ENCODE measurements around the gene ADPRM. TPM values are rescaled to one million over a fixed set of nuclear protein-coding genes. Genes with fewer than 3 reads are reported as not detected.

ADPRM gene
- polyA plus RNA-seq, 1 donor (not counting 4 experiments of a cell fraction or from before 2014, with no cell fraction given): 15.0 TPM

- H3K4me1 ChIP-seq (ENCODE audit: control insufficient read depth, extremely low read depth, insufficient read depth, low read length): no peaks in the 10 kb centered on the region
- no peak for DNase-seq (ENCODE audit: low read depth, low spot score)
- H3K9me1 ChIP-seq (ENCODE audit: control insufficient read depth, extremely low read depth, insufficient read depth, low read length): no peaks in the 10 kb centered on the region
- no peak overlapping the region for H3K27ac ChIP-seq (ENCODE audit: control insufficient read depth, insufficient read depth, low read length)
- no peaks in the 10 kb centered on the region for H3K79me2 ChIP-seq (ENCODE audit: control insufficient read depth, insufficient read depth, low read length)
- no peak for TF ChIP-seq EZH2 (IDR thresholded peaks at IDR 0.05; ENCODE audit: low read length)
- no peak for TF ChIP-seq CTCF (optimal IDR thresholded peaks at IDR 0.05 in 1 of 3, IDR thresholded peaks at IDR 0.05 in 1 of 3, conservative IDR thresholded peaks at IDR 0.05 in 1 of 3; ENCODE audit: extremely low read depth in 1 of 3, insufficient read depth in 2 of 3, low read length in 3 of 3)
- dilution Hi-C loops (cut with MboI; ENCODE audit: extremely low pct_ligation_motif_present, low sequenced_read_pairs): no loop called here
- no peak overlapping the region for H2AFZ ChIP-seq (ENCODE audit: control insufficient read depth, low read length)
- H4K20me1 ChIP-seq (ENCODE audit: control insufficient read depth, extremely low read depth, insufficient read depth, low read length): no peaks in the 10 kb centered on the region
- H3K9me3 ChIP-seq (ENCODE audit: control insufficient read depth, low read depth, low read length): no peaks in the 10 kb centered on the region
- no peak overlapping the region for H3K4me2 ChIP-seq (ENCODE audit: control insufficient read depth, extremely low read depth, insufficient read depth, low read depth, low read length)
- no peak overlapping the region for H3K4me3 ChIP-seq (ENCODE audit: control insufficient read depth in 2 of 3, extremely low read depth in 1 of 3, insufficient read depth in 2 of 3, low read depth in 1 of 3, low read length in 3 of 3)
- H3K36me3 ChIP-seq (ENCODE audit: control insufficient read depth in 2 of 2, extremely low read depth in 1 of 2, insufficient read depth in 2 of 2, low read length in 2 of 2): no peaks in the 10 kb centered on the region
- peaks cover 1% of the 10 kb centered on the region for H3K27me3 ChIP-seq (ENCODE audit: control insufficient read depth, extremely low read depth, insufficient read depth, low read length)
- no peak overlapping the region for H3K9ac ChIP-seq (ENCODE audit: control insufficient read depth, extremely low read depth, insufficient read depth, low read length)
- no peak for FAIRE-seq
Observed at GRCh38 chr17:10755592-10756127, 58.3 kb downstream of the ADPRM start.

- no peak overlapping the region for H3K4me2 ChIP-seq (ENCODE audit: control insufficient read depth, extremely low read depth, insufficient read depth, low read depth, low read length)
- H3K36me3 ChIP-seq (ENCODE audit: control insufficient read depth in 2 of 2, extremely low read depth in 1 of 2, insufficient read depth in 2 of 2, low read length in 2 of 2): no peaks in the 10 kb centered on the region
- dilution Hi-C loops (cut with MboI; ENCODE audit: extremely low pct_ligation_motif_present, low sequenced_read_pairs): no loop called here
- no peak overlapping the region for H3K9ac ChIP-seq (ENCODE audit: control insufficient read depth, extremely low read depth, insufficient read depth, low read length)
- no peak for FAIRE-seq
- H3K9me1 ChIP-seq (ENCODE audit: control insufficient read depth, extremely low read depth, insufficient read depth, low read length): no peaks in the 10 kb centered on the region
- DNase-seq (ENCODE audit: low read depth, low spot score): no peak
- H2AFZ ChIP-seq (ENCODE audit: control insufficient read depth, low read length): no peak overlapping the region
- no peak overlapping the region for H3K4me3 ChIP-seq (ENCODE audit: control insufficient read depth in 2 of 3, extremely low read depth in 1 of 3, insufficient read depth in 2 of 3, low read depth in 1 of 3, low read length in 3 of 3)
- TF ChIP-seq CTCF (optimal IDR thresholded peaks at IDR 0.05 in 1 of 3, IDR thresholded peaks at IDR 0.05 in 1 of 3, conservative IDR thresholded peaks at IDR 0.05 in 1 of 3; ENCODE audit: extremely low read depth in 1 of 3, insufficient read depth in 2 of 3, low read length in 3 of 3) (no peak), EZH2 (IDR thresholded peaks at IDR 0.05; ENCODE audit: low read length) (no peak)
- H3K79me2 ChIP-seq (ENCODE audit: control insufficient read depth, insufficient read depth, low read length): no peaks in the 10 kb centered on the region
- no peaks in the 10 kb centered on the region for H3K9me3 ChIP-seq (ENCODE audit: control insufficient read depth, low read depth, low read length)
- no peaks in the 10 kb centered on the region for H3K27me3 ChIP-seq (ENCODE audit: control insufficient read depth, extremely low read depth, insufficient read depth, low read length)
- H4K20me1 ChIP-seq (ENCODE audit: control insufficient read depth, extremely low read depth, insufficient read depth, low read length): no peaks in the 10 kb centered on the region
- H3K4me1 ChIP-seq (ENCODE audit: control insufficient read depth, extremely low read depth, insufficient read depth, low read length): no peaks in the 10 kb centered on the region
- no peak overlapping the region for H3K27ac ChIP-seq (ENCODE audit: control insufficient read depth, insufficient read depth, low read length)
Observed at GRCh38 chr17:10756185-10756584, 58.8 kb downstream of the ADPRM start.
